GM12878 (cell line): Measurements from ENCODE around the gene DIS3L2.

Experiments used
- ESRRA ChIP-seq: IDR thresholded peaks from 2 replicates; pipeline ENCODE4 v1.6.1; 2012; ENCODE audit warnings: mild to moderate bottlenecking, low read length, improper control_type of control experiment
- RFX5 ChIP-seq: IDR thresholded peaks from 2 replicates; pipeline ENCODE4 v1.6.1; 2011; ENCODE audit warnings: low read depth, low read length, improper control_type of control experiment

- TF ChIP-seq RFX5 (no peak), ESRRA (no peak)
These were observed 5.4 kb downstream of the DIS3L2 start for GRCh38 chr2:231966886-231967285.
